Measurements from ENCODE around the gene P3H4.

Gene P3H4

DNA sequence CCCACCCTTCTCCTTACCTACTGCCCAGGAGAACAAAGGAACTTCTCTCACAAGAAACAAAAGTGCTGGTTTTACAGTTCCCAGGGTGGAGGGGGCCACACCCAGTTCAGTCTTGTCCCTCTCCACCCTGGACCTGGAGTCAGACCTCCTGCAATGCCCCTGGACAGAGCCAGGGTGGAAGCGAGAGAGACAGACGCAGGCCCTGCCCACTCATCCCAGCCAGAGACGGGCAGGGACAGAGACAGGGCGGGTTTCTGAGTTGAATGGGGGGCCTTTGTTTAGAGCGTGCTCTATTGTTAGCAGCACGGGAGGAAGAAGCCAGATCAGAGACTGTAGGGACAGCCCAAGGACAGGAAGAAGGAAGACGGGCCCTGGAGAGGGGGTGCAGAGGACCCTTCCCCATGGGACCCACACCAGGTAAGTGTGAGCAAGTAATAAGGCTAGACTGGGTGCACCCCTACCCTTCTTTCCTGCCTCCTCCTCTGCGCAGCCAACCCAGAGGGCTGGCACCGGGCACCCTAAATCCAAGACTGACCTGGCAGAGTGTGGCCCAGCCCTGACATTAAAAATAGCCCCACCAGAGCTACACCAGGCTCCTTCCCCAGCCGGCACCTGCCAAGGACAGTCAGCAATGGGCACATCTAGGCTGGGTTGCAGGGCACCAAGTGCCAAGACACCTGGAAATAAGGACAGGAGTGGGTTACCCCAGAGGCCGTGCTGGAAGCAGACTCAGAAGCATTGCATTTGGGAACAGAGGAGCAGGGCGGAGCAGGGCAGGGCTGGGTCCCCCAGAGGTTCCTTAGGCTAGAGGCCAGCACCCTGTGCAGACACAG, 36.1 kb downstream of the P3H4 start:
- TF ChIP-seq, protein P1, sequence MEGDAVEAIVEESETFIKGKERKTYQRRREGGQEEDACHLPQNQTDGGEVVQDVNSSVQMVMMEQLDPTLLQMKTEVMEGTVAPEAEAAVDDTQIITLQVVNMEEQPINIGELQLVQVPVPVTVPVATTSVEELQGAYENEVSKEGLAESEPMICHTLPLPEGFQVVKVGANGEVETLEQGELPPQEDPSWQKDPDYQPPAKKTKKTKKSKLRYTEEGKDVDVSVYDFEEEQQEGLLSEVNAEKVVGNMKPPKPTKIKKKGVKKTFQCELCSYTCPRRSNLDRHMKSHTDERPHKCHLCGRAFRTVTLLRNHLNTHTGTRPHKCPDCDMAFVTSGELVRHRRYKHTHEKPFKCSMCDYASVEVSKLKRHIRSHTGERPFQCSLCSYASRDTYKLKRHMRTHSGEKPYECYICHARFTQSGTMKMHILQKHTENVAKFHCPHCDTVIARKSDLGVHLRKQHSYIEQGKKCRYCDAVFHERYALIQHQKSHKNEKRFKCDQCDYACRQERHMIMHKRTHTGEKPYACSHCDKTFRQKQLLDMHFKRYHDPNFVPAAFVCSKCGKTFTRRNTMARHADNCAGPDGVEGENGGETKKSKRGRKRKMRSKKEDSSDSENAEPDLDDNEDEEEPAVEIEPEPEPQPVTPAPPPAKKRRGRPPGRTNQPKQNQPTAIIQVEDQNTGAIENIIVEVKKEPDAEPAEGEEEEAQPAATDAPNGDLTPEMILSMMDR (IDR thresholded peaks at IDR 0.05; ENCODE audit: extremely low read depth, missing control alignments): no peak
- no peak for DNase-seq (ENCODE audit: low spot score)

DNA sequence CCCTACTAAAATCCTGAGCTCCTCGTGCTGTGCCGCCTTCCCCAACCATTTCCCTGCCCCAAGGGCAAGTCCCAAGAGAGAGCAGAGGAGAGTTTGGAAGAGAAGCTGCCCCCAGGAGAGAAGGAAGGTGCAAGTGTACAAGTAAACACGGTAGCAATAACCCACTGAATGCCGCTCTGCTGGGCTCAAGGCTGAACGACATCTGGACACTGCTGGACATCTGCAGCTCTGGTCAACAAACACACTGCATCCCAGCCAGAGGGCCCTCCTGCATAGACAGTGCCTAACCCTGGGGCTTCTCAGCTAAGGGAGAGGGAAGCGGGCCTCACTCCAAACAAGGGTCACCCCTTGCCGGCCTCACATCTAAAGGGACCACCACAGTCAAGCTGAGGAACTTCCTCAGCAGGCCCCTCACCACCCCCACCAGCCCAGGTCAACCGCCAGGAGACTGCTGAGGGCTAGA, 38.0 kb downstream of the P3H4 start:
- DNase-seq (ENCODE audit: low spot score): no peak
- TF ChIP-seq, protein P1 (IDR thresholded peaks at IDR 0.05; ENCODE audit: extremely low read depth, missing control alignments): no peak

DNA sequence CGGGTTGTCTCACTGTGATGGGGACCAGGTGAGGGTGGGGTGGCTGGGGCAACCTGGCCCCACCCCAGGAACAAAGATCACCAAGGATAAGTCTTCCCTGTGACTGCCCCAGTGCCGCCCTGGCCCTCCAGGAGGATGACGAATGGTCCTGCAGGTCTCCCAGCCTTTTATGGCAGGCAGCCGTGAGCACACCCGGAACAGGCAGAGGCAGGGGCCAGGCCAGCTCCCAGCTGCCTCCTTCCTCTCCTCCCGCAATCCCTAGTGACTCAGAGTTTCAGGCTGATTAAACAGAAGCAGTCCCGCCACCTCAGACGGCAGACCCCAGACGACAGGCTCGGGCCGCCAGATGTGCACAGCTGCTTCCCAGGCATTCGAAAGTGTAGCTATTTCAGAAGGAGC, 38.6 kb downstream of the P3H4 start:
- TF ChIP-seq, protein P1 (IDR thresholded peaks at IDR 0.05; ENCODE audit: extremely low read depth, missing control alignments): no peak

DNA sequence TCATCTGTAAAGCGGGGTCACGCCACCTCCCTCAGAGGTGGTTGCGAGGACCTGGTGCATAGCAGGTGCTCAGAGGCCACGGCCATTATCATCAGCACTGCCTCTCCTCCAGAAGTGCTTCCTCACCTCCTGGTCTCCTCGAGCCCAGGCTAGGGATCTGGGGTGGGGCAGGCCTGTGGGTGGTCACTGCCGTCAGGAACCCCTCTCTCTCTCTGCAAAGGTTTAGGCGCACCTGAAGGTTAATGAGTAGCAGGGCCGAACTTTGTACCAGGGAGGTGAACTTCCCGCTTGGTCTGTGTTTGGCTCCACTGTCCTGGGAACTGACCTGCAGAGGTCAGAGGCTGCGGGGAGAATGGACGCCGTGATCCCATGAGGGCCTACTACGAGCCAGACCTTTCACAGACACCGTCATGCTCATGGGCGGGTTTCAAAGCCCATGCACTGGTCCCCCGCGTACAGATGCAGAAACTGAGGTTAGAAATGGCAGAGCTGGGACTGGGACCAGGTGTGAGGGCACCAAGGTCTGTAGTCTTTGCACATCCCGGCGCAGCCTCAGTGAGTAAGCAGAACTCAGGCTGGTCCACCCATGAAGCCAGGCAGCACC, 39.1 kb downstream of the P3H4 start:
- TF ChIP-seq, protein P1 (IDR thresholded peaks at IDR 0.05; ENCODE audit: extremely low read depth, missing control alignments): no peak
- DNase-seq (ENCODE audit: low spot score): no peak

More for the DNA sequence above, 38.6 kb downstream of the P3H4 start:
- no peak for DNase-seq (ENCODE audit: low spot score)

DNA sequence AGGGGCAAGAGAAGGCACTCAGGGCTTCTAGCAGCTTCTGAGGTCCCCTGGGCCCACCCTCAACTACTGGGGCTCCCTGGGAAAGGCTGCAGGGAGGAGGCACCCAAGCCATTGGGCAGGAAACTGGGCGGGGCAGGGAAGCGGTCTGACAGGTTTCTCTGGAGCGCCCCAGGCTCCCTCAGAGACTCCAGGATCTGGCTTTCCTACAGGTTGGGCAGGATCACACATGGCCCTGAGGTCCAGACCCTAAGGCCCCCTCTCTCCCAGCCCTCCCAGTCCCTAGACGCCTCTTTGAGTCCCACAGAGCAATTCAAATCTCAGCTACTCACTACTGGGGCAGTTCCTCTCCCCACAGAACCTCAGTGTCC, 39.5 kb downstream of the P3H4 start:
- no peak for DNase-seq (ENCODE audit: low spot score)
- TF ChIP-seq, protein P1 (IDR thresholded peaks at IDR 0.05; ENCODE audit: extremely low read depth, missing control alignments): no peak

DNA sequence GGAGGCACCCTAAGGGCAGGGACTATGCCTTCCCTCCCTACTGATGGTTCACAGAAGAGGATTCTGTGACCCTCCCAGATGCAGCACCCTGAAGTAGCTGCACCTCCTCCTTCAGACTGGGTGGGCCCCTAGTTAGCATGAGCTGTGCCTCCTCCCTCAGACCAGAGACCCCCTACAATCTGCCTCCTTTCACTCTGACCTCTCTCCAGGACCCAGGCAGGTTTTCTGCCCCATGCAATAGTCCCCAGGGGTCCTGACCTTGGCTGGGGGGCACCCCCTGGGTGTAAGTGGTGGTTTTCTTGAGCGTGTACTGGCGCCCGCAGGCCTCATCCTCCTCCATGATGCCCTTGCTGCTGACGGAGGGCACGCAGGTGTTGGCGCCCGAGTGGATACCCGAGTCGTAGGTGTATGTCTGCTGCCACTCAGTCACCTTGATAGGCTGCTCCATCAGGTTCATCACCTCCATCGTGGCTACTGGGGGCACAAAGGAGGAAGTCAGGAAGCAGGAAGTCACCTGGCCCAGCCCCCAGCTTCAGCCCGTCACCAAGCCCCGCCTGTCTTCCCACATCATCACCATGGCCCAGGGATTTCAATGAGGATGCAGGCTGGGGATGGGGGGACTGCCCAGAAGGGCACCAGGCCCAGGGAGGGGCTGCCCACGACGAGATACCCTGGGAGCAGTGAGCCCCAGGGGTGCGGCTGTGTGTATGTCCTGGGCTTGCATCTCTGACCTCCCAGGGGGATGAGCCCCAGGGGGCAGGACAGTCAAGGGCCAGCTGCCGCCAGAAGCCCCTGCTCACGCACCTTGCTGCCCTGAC, 40.2 kb downstream of the P3H4 start:
- no peak for DNase-seq (ENCODE audit: low spot score)
- TF ChIP-seq, protein P1 (IDR thresholded peaks at IDR 0.05; ENCODE audit: extremely low read depth, missing control alignments): no peak

DNA sequence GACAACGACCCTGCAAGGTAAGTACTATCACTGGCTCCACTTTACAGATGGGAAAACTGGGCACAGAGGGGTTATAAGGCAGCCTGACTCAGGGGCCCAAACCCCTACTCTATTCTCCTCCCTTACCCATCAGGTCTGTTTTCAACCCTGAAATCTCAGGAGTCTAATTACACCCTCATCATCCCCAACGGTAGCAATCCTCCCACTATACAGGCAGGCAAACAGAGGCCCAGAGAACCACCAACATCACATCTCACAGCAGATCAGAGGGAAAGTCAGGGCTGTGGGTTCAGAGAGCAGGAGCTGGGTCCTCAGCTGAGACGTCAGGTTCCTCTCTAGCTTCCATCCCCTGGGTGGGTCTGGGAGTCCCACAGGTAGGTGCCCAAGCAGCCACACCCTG, 41.8 kb downstream of the P3H4 start:
- TF ChIP-seq, protein P1 (IDR thresholded peaks at IDR 0.05; ENCODE audit: extremely low read depth, missing control alignments): no peak
- DNase-seq (ENCODE audit: low spot score): no peak
